Adipocyte (in vitro differentiated cells): Measurements from ENCODE around the gene TPD52L3.

Experiments
- DNase-seq: peaks from one replicate; pipeline ENCODE4 v3.0.0-alpha.2; 2015; ENCODE audit warnings: low read depth
- H3K27me3 ChIP-seq: replicated peaks from 2 replicates; pipeline ENCODE4 v1.7.0; 2013; ENCODE audit warnings: mild to moderate bottlenecking, low read length, moderate library complexity; ENCODE audit not compliant: control insufficient read depth, insufficient read depth
- H3K36me3 ChIP-seq: 2 replicates; pipeline ENCODE4 v1.7.0; 2013; ENCODE audit warnings: low read length, mild to moderate bottlenecking, moderate library complexity; ENCODE audit not compliant: control insufficient read depth, insufficient read depth, severe bottlenecking
- H3K4me1 ChIP-seq: 2 replicates; pipeline ENCODE4 v1.7.0; 2013; ENCODE audit warnings: mild to moderate bottlenecking, low read length, moderate library complexity; ENCODE audit not compliant: control insufficient read depth, insufficient read depth
- H3K4me3 ChIP-seq: 2 replicates; pipeline ENCODE4 v1.7.0; 2013; ENCODE audit warnings: mild to moderate bottlenecking, low read length, moderate library complexity
- H3K9ac ChIP-seq: 2 replicates; pipeline ENCODE4 v1.7.0; 2013; ENCODE audit warnings: mild to moderate bottlenecking, low read length, moderate library complexity
- H3K9me3 ChIP-seq: 2 replicates; pipeline ENCODE4 v1.7.0; 2013; ENCODE audit warnings: mild to moderate bottlenecking, low read length, moderate library complexity; ENCODE audit not compliant: control insufficient read depth

Gene TPD52L3

GRCh38 chr9:6355728-6356127 is 27.6 kb downstream of the TPD52L3 start:
- peak overlapping the region; percentile 46 for H3K4me3 ChIP-seq
- H3K27me3 ChIP-seq, result no peaks in the 10 kb centered on the region
- peaks cover 21% of the 10 kb centered on the region for H3K4me1 ChIP-seq
- H3K9me3 ChIP-seq, result no peaks in the 10 kb centered on the region
- DNase-seq, result peak; percentile 72
- peak overlapping the region; percentile 79 for H3K9ac ChIP-seq
- H3K36me3 ChIP-seq, result no peaks in the 10 kb centered on the region

- H3K27me3 ChIP-seq, result no peaks in the 10 kb centered on the region
- H3K9ac ChIP-seq, result peak overlapping the region; percentile 79
- H3K9me3 ChIP-seq, result no peaks in the 10 kb centered on the region
- no peak for DNase-seq
- H3K4me1 ChIP-seq, result peaks cover 21% of the 10 kb centered on the region
- H3K36me3 ChIP-seq, result no peaks in the 10 kb centered on the region
- H3K4me3 ChIP-seq, result no peak overlapping the region
Measured at GRCh38 chr9:6356441-6356840, 28.3 kb downstream of the TPD52L3 start.

- H3K27me3 ChIP-seq, result no peaks in the 10 kb centered on the region
- no peaks in the 10 kb centered on the region for H3K36me3 ChIP-seq
- no peaks in the 10 kb centered on the region for H3K9me3 ChIP-seq
- no peak overlapping the region for H3K9ac ChIP-seq
- no peak overlapping the region for H3K4me3 ChIP-seq
- peaks cover 21% of the 10 kb centered on the region for H3K4me1 ChIP-seq
- DNase-seq, result no peak
Measured at GRCh38 chr9:6356904-6357303, 28.7 kb downstream of the TPD52L3 start.

DNA sequence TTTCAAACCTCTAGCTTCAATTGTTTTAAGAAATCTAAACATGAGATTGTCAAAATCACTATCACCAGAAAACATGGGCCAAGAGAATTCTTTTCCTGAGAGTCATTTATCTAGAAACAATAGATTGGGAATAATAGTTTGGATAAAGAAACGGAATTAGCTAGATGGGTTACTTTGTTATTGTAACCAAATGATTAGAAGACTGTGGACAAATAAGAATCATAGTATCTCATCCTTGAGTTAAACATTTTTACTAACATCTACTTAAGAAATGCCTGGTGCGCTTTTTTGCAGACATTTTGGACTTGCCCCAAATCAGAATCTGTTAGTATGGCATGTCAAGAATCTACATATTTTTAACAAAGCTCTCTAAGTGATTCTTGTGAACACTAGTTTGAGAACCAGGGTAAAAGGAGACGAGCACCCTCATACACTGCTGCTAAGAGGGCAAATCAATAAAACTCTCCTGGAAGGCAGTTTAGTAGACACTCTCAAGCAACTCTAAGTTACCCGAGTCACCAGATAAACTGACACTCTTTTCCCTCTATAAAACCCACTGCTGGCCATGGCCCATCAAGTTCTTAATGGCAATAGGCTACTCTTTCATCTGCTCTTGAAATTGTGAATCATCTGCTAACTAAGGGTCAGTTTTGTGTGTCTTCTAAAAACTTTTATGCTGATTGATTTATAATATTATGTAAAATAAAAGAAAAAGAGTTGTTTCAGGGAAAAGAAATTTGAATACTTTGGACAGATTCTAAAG is 39.1 kb downstream of the TPD52L3 start:
- H3K4me3 ChIP-seq, result no peak overlapping the region
- H3K27me3 ChIP-seq, result no peaks in the 10 kb centered on the region
- DNase-seq, result peak; percentile 10
- no peaks in the 10 kb centered on the region for H3K36me3 ChIP-seq
- peaks cover 7% of the 10 kb centered on the region for H3K4me1 ChIP-seq
- H3K9me3 ChIP-seq, result no peaks in the 10 kb centered on the region
- no peak overlapping the region for H3K9ac ChIP-seq

DNA sequence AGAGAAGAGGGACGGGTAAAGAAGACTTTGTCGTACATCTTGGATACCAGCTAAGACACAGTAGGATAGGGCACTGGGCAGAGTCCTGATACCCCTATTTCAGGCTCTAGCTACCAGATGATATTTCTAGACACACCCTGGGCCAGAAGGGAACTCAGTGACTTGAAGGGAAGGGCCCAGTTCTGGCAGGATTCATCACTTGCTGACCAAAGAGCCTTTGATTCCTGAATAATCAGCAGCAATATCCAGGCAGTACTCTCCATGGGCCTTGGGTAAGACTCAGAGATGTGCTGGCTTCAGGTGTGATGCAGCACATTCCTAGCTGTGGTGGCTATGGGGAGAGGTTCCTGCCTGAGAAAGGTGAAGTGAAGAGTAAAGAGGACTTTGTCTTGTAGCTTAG is 40.7 kb downstream of the TPD52L3 start:
- no peak for DNase-seq
- H3K27me3 ChIP-seq, result no peaks in the 10 kb centered on the region
- H3K4me3 ChIP-seq, result no peak overlapping the region
- H3K9ac ChIP-seq, result no peak overlapping the region
- no peaks in the 10 kb centered on the region for H3K9me3 ChIP-seq
- H3K4me1 ChIP-seq, result peaks cover 7% of the 10 kb centered on the region
- no peaks in the 10 kb centered on the region for H3K36me3 ChIP-seq
